GM12892 (cell line): ENCODE results near the gene NSD1.

Experiments
- POLR2AphosphoS5 ChIP-seq: IDR thresholded peaks from 2 replicates; pipeline ENCODE4 v1.6.1; 2011; ENCODE audit warnings: low read depth, low read length, control low read depth
- TAF1 ChIP-seq: IDR thresholded peaks from 2 replicates; pipeline ENCODE4 v1.6.1; 2011; ENCODE audit warnings: low read depth, mild to moderate bottlenecking, control low read depth, low read length, borderline replicate concordance

GRCh38 chr5:177291735-177292134 is 158.2 kb downstream of the NSD1 start:
- TF ChIP-seq TAF1, result no peak
- TF ChIP-seq POLR2AphosphoS5, result no peak
